ENCODE data around the gene MEGF11.

DNA sequence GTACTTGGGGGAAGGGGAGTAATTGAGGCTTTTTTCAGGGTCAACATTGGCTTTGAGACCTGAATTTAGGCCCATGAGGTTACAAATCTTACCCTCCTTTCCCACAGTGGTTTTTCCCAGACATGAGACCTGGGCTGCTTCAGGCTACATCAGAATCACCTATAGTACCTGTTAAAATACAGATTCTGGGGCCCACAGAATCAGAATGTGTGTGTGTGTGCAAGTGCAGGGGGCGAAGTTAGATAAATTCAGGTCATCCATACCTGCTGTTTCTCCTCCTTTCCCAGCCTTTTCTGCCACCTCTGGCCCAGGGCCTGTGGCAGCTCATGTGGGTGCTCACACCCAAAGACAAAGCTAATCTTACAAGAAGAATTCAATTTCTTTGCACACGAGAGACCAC lies 273.7 kb downstream of the MEGF11 start:
- TF ChIP-seq YY1 (IDR thresholded peaks at IDR 0.05; ENCODE audit: insufficient read depth, insufficient read length) (no peak), ZNF274 (IDR thresholded peaks at IDR 0.05; ENCODE audit: low read depth, low read length) (no peak), SUZ12 (IDR thresholded peaks at IDR 0.05; ENCODE audit: extremely low read depth, insufficient read depth, insufficient read length) (no peak)
